Common myeloid progenitor, CD34-positive (primary cell): Measurements from ENCODE around the gene ATP6V0D1.

Experiments used
- CTCF ChIA-PET: fragments of 350-600 bp; sonication (Branson Sonifier 250); formaldehyde crosslinking; loops from one replicate; lab custom pipeline; 2021; ENCODE audit warnings: antibody characterized with exemption; lab: Charles Lee
- POLR2A ChIA-PET: fragments of 350-600 bp; sonication (Branson Sonifier 250); formaldehyde crosslinking; loops from one replicate; lab custom pipeline; 2021; ENCODE audit warnings: antibody characterized with exemption; lab: Charles Lee
- DNase-seq, 3 donors: peaks; one replicate each; pipeline versions ENCODE4 v3.0.0 to v3.0.0-alpha.2; 2013
- H3K27ac ChIP-seq, 2 experiments: 1 replicate in 1 of 2; 2 replicates in 1 of 2; pipeline ENCODE4 v1.7.0; 2013; ENCODE audit warnings: inconsistent platforms in 2 of 2, low read length in 2 of 2, mild to moderate bottlenecking in 2 of 2, low read depth in 1 of 2, moderate library complexity in 1 of 2; ENCODE audit not compliant: severe bottlenecking in 2 of 2, insufficient read depth in 1 of 2, poor library complexity in 1 of 2
- H3K27me3 ChIP-seq, 5 experiments: replicated peaks in 2 of 5; 1 replicate in 3 of 5; 2 replicates in 2 of 5; pipeline versions ENCODE4 v1.6.1 to v1.7.0; 2013; ENCODE audit warnings: low read length in 4 of 5, mild to moderate bottlenecking in 2 of 5, moderate library complexity in 2 of 5, inconsistent platforms in 1 of 5; ENCODE audit not compliant: insufficient read depth in 5 of 5, control insufficient read depth in 4 of 5
- H3K36me3 ChIP-seq, 4 experiments: 1 replicate in 2 of 4; 2 replicates in 2 of 4; pipeline versions ENCODE4 v1.6.1 to v1.7.0; 2013; ENCODE audit warnings: low read length in 3 of 4, control low read depth in 1 of 4, mild to moderate bottlenecking in 1 of 4; ENCODE audit not compliant: control insufficient read depth in 4 of 4, insufficient read depth in 4 of 4
- H3K4me1 ChIP-seq, 4 experiments: 1 replicate in 3 of 4; 2 replicates in 1 of 4; pipeline versions ENCODE4 v1.6.1 to v1.7.1; 2013; ENCODE audit warnings: low read length in 3 of 4, mild to moderate bottlenecking in 3 of 4, control low read depth in 1 of 4, inconsistent platforms in 1 of 4, moderate library complexity in 1 of 4; ENCODE audit not compliant: control insufficient read depth in 4 of 4, insufficient read depth in 4 of 4; ENCODE audit errors: control extremely low read depth in 1 of 4
- H3K4me3 ChIP-seq, 7 experiments: 1 replicate in 4 of 7; 2 replicates in 3 of 7; pipeline versions ENCODE4 v1.5.1 to v1.7.0; 2013; ENCODE audit warnings: mild to moderate bottlenecking in 7 of 7, low read length in 6 of 7, moderate library complexity in 6 of 7, inconsistent platforms in 2 of 7, low read depth in 2 of 7, control low read depth in 1 of 7; ENCODE audit not compliant: insufficient read depth in 4 of 7, control insufficient read depth in 1 of 7; ENCODE audit errors: extremely low read depth in 1 of 7
- H3K9me3 ChIP-seq, 5 experiments: 1 replicate in 4 of 5; 2 replicates in 1 of 5; pipeline versions ENCODE4 v1.6.1 to v1.7.1; 2013; ENCODE audit warnings: low read length in 4 of 5, mild to moderate bottlenecking in 2 of 5, inconsistent platforms in 1 of 5, low read depth in 1 of 5, moderate library complexity in 1 of 5; ENCODE audit not compliant: control insufficient read depth in 4 of 5, insufficient read depth in 2 of 5; ENCODE audit errors: control extremely low read depth in 1 of 5
- WGBS: methylation state at CpG from one replicate; pipeline ENCODE4 v1.1.5; 2013; ENCODE audit not compliant: insufficient coverage; 5-methylcytosine and 5-hydroxymethylcytosine counted together

Gene ATP6V0D1

DNA sequence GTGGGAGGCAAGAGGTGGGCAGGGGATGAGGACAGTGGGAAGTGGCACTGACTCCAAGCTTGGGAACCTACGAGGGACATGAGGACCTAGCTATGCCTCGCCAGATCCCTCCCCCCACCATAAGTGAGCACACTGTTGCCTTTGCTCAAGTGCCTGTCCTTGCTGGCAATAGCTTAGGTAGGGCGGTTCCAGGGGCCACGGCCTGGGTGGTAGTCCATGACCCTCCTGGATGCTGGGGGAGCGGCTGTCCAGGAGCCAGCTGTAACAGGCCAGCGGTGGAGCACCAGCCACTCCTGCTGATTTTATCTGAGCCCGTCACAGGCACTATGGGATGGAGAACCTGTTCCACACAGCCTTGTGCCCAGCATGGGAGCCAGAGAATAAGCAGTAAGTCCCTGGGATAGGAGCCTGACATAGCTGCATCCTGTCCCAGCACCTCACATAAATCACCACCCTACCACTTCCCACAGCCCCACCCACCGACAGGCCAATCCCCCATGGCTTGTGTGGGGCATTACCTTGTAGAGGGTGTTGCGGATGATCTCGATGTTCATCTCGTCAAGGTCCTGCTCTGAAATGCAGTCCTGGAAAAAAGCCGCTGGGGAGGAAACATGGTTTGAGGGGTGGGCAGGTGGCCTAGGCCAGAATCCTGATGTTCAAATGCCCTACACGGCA lies 38.2 kb downstream of the ATP6V0D1 start:
- DNase-seq = no peak
- Histone ChIP-seq H3K9me3 (no peaks in the 10 kb centered on the region), H3K27ac (no peak overlapping the region), H3K36me3 (peaks cover 0 to 92% (median 37%) of the 10 kb centered on the region in 4 experiments), H3K4me3 (no peak overlapping the region), H3K4me1 (peaks cover 0 to 16% (median 0%) of the 10 kb centered on the region in 4 experiments), H3K27me3 (no peaks in the 10 kb centered on the region)
- 100% methylated on average over 12 of the region's 13 CpGs for WGBS
- ChIA-PET CTCF (interaction anchor here (0.9 to 4.8 kb wide), 4 partner anchors 13 to 48 kb away, joined by 3 to 23 read pairs (median 3); no protein-coding TSS in a partner anchor), POLR2A (no interaction called here)

GRCh38 chr16:67441907-67442306 lies 39.0 kb downstream of the ATP6V0D1 start:
- WGBS = 93% methylated on average over 5 of the region's 5 CpGs
- Histone ChIP-seq H3K9me3 (no peaks in the 10 kb centered on the region), H3K4me1 (peaks cover 0 to 16% (median 0%) of the 10 kb centered on the region in 4 experiments), H3K27ac (no peak overlapping the region), H3K4me3 (no peak overlapping the region), H3K36me3 (peaks cover 0 to 92% (median 41%) of the 10 kb centered on the region in 4 experiments), H3K27me3 (no peaks in the 10 kb centered on the region)
- no peak for DNase-seq
- ChIA-PET CTCF (interaction anchor here (0.7 to 4.8 kb wide), 8 partner anchors 9 to 49 kb away, joined by 3 to 23 read pairs (median 4); no protein-coding TSS in a partner anchor), POLR2A (interaction anchor here (1.0 kb wide), 1 partner anchor 8 kb away, joined by 3 read pairs; no protein-coding TSS in a partner anchor)

DNA sequence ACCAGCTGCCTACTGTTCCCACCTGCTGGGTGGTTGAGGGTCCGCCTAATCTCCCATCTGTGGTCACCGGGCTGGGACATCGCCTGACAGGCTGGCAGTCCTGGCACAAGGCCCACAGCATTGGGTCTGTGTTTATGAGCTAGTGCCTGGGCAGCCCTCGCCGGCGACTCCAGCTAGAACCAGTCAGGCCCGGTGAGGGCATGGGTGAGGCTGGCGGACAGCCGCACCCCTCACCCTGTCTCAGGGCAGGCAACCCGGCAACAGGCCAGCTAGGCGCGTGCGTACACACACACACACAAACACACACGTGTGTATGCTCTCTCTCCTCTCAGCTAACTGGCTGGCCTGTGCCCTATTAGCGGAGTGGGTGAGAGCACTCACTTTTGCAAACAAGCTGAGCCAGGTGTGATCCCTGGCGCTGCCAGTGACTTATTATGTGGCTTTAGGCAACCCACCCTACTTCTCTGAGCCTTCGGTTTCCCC lies 39.6 kb downstream of the ATP6V0D1 start:
- ChIA-PET CTCF (interaction anchor here (0.7 to 3.8 kb wide), 7 partner anchors 9 to 25 kb away, joined by 3 to 20 read pairs (median 5); no protein-coding TSS in a partner anchor), POLR2A (interaction anchor here (1.0 kb wide), 1 partner anchor 8 kb away, joined by 3 read pairs; no protein-coding TSS in a partner anchor)
- no peak overlapping the region for H3K4me3 ChIP-seq
- peak; percentile 17 to 73 (median 53) for DNase-seq
- H3K4me1 ChIP-seq = peaks cover 0 to 16% (median 0%) of the 10 kb centered on the region in 4 experiments
- H3K9me3 ChIP-seq = no peaks in the 10 kb centered on the region
- no peaks in the 10 kb centered on the region for H3K27me3 ChIP-seq
- WGBS = 74% methylated on average over 17 of the region's 17 CpGs
- H3K27ac ChIP-seq = no peak overlapping the region
- H3K36me3 ChIP-seq = peaks cover 0 to 93% (median 43%) of the 10 kb centered on the region in 4 experiments

- no peaks in the 10 kb centered on the region for H3K9me3 ChIP-seq
- H3K36me3 ChIP-seq = peaks cover 0 to 72% (median 38%) of the 10 kb centered on the region in 4 experiments
- no peak overlapping the region for H3K4me3 ChIP-seq
- POLR2A ChIA-PET = no interaction called here
- peaks cover 0 to 16% (median 0%) of the 10 kb centered on the region in 4 experiments for H3K4me1 ChIP-seq
- no peak overlapping the region for H3K27ac ChIP-seq
- over 99% methylated on average over 16 of the region's 19 CpGs for WGBS
- CTCF ChIA-PET = interaction anchor here (0.7 to 3.8 kb wide), 7 partner anchors 10 to 92 kb away, joined by 3 to 20 read pairs (median 4); no protein-coding TSS in a partner anchor
- no peak for DNase-seq
- H3K27me3 ChIP-seq = no peaks in the 10 kb centered on the region
Measured at GRCh38 chr16:67438824-67439393, 42.0 kb downstream of the ATP6V0D1 start.

GRCh38 chr16:67438098-67438791 lies 42.7 kb downstream of the ATP6V0D1 start:
- no peaks in the 10 kb centered on the region for H3K9me3 ChIP-seq
- no peak overlapping the region for H3K4me3 ChIP-seq
- H3K4me1 ChIP-seq = peaks cover 0 to 16% (median 0%) of the 10 kb centered on the region in 4 experiments
- POLR2A ChIA-PET = no interaction called here
- 95% methylated on average over 9 of the region's 20 CpGs for WGBS
- H3K27ac ChIP-seq = no peak overlapping the region
- peaks cover 0 to 68% (median 36%) of the 10 kb centered on the region in 4 experiments for H3K36me3 ChIP-seq
- peaks cover 0 to 4% (median 0%) of the 10 kb centered on the region in 5 experiments for H3K27me3 ChIP-seq
- CTCF ChIA-PET = interaction anchor here (0.7 to 3.8 kb wide), 8 partner anchors 10 to 91 kb away, joined by 3 to 20 read pairs (median 4); no protein-coding TSS in a partner anchor
- DNase-seq = no peak

DNA sequence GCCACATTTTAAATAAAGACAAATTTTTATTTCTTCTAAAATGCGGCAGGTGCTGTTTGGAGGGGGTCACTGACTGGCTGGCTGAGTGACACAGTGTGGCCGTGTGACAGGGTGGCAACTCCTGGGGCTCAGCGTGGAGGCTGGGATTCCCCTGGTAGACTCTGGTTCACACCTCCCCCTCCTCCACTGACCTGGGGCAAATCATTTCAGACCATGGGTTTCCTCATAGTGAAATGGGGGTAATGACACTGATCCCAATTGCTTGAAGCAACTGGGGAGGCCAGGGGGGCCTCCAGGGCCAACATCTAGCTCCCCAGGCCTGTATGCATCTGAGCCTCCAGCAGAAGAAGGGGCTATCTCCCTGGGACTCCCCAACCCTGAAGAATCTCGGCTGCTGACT lies 43.4 kb downstream of the ATP6V0D1 start:
- H3K4me1 ChIP-seq = peaks cover 0 to 16% (median 0%) of the 10 kb centered on the region in 4 experiments
- ChIA-PET CTCF (interaction anchor here (0.9 to 1.5 kb wide), 2 partner anchors 13 to 38 kb away, joined by 3 to 5 read pairs; no protein-coding TSS in a partner anchor), POLR2A (no interaction called here)
- H3K9me3 ChIP-seq = no peaks in the 10 kb centered on the region
- H3K27ac ChIP-seq = no peak overlapping the region
- H3K4me3 ChIP-seq = no peak overlapping the region
- no peak for DNase-seq
- peaks cover 0 to 60% (median 33%) of the 10 kb centered on the region in 4 experiments for H3K36me3 ChIP-seq
- H3K27me3 ChIP-seq = peaks cover 0 to 9% (median under 1%) of the 10 kb centered on the region in 5 experiments
- WGBS = no CpG with 5 or more reads among the region's 4 CpGs
